Upper lobe of left lung (tissue), 6 donors: Measurements from ENCODE around the gene SH3BP4. TPM values are rescaled to one million over a fixed set of nuclear protein-coding genes. Genes with fewer than 3 reads are reported as not detected.

ENCODE experiments used
- ATAC-seq, 2 donors: fragments of 200-7000 bp; cut with Tn5 transposase; one replicate each; pipeline ENCODE4 v1.9.1; 2022; ENCODE audit warnings: mild to moderate bottlenecking in 2 of 2, moderate library complexity in 2 of 2; ENCODE audit not compliant: low FRiP score in 2 of 2
- DNase-seq, 2 donors: peaks; one replicate each; pipeline ENCODE4 v3.0.0-alpha.2; 2019 to 2020
- H3K27ac ChIP-seq, 4 donors: fragments of 200-600 bp; sonication (generic); one replicate each; pipeline ENCODE4 v1.5.1; 2016 to 2019
- H3K27me3 ChIP-seq, 4 donors: fragments of 200-600 bp; sonication (generic); one replicate each; pipeline ENCODE4 v1.5.1; 2017 to 2019
- H3K36me3 ChIP-seq, 4 donors: fragments of 200-600 bp; sonication (generic); one replicate each; pipeline ENCODE4 v1.5.1; 2016 to 2019
- H3K4me1 ChIP-seq, 4 donors: fragments of 200-600 bp; sonication (generic); one replicate each; pipeline ENCODE4 v1.5.1; 2018 to 2019
- H3K4me3 ChIP-seq, 4 donors: fragments of 200-600 bp; sonication (generic); one replicate each; pipeline ENCODE4 v1.5.1; 2017 to 2019; ENCODE audit warnings: mild to moderate bottlenecking in 2 of 4, moderate library complexity in 1 of 4
- H3K9me3 ChIP-seq, 4 donors: fragments of 200-600 bp; sonication (generic); one replicate each; pipeline ENCODE4 v1.5.1; 2018 to 2019
- CTCF ChIP-seq, 6 experiments: fragments of 450-650 bp in 4 of 6; fragments of 200-600 bp in 2 of 6; sonication (generic) in 2 of 6; IDR thresholded peaks; one replicate each; pipeline ENCODE4 v1.5.1; 2016 to 2019; ENCODE audit warnings: antibody characterized with exemption in 6 of 6
- EP300 ChIP-seq, 4 donors: sonication (generic); formaldehyde crosslinking; IDR thresholded peaks; one replicate each; pipeline ENCODE4 v1.5.1; 2017; ENCODE audit warnings: antibody characterized with exemption in 4 of 4, control low read depth in 2 of 4
- POLR2A ChIP-seq, 4 donors: fragments of 450-650 bp; IDR thresholded peaks; one replicate each; pipeline ENCODE4 v1.5.1; 2016 to 2017; ENCODE audit warnings: antibody characterized with exemption in 4 of 4, mild to moderate bottlenecking in 2 of 4
- POLR2AphosphoS5 ChIP-seq, 2 donors: sonication (generic); formaldehyde crosslinking; IDR thresholded peaks; one replicate each; pipeline ENCODE4 v1.5.1; 2017; ENCODE audit warnings: antibody characterized with exemption in 2 of 2
- WGBS, 2 donors: methylation state at CpG; one replicate each; pipeline ENCODE4 v1.1.5; 2017 to 2018; 5-methylcytosine and 5-hydroxymethylcytosine counted together
- total RNA-seq, 6 donors: library from RNA; depleted of rRNA in 4 of 6; stranded (reverse); fragments of >200 nt in 4 of 6; gene quantifications; one replicate each; pipeline versions ENCODE4 v1.1.0 to v1.2.1, GENCODE V29; 2016 to 2021
- donor health status: DM: no; HTN: no; CAD: no; lungs with moderate emphysema.
- donor health status: DM: no; HTN: yes; CAD: no; lungs with severe emphysema.

The SH3BP4 gene
- total RNA-seq, 6 donors from 2014 or later: 27.3 to 57.3 (median 33.4) TPM

GRCh38 chr2:234955091-234955591 is 3.3 kb downstream of the SH3BP4 start:
- Histone ChIP-seq H3K9me3 (no peaks in the 10 kb centered on the region), H3K27me3 (peaks cover 0 to 3% (median 0%) of the 10 kb centered on the region in 4 donors), H3K4me3 (peak overlapping the region in 2 of 4 donors; percentile 71 to 90), H3K27ac (peak overlapping the region; percentile 59 to 91 (median 87)), H3K4me1 (peaks cover 10 to 60% (median 21%) of the 10 kb centered on the region in 4 donors), H3K36me3 (no peaks in the 10 kb centered on the region)
- DNase-seq (no peak), ATAC-seq (no peak)
- TF ChIP-seq POLR2A (IDR thresholded peaks at IDR 0.05): no peak
- TF ChIP-seq EP300 (IDR thresholded peaks at IDR 0.05): no peak
- TF ChIP-seq CTCF (IDR thresholded peaks at IDR 0.05): no peak
- no peak for TF ChIP-seq POLR2AphosphoS5 (IDR thresholded peaks at IDR 0.05)
- 87 to 93% methylated on average over 15 to 16 of the region's 16 CpGs for WGBS, 2 donors

- no peak for DNase-seq
- Histone ChIP-seq H3K27me3 (peaks cover 0 to 3% (median 0%) of the 10 kb centered on the region in 4 donors), H3K36me3 (no peaks in the 10 kb centered on the region), H3K9me3 (no peaks in the 10 kb centered on the region), H3K4me3 (no peak overlapping the region), H3K4me1 (peaks cover 8 to 64% (median 21%) of the 10 kb centered on the region in 4 donors), H3K27ac (no peak overlapping the region)
- 93 to 95% methylated on average over 10 of the region's 10 CpGs for WGBS, 2 donors
- TF ChIP-seq POLR2AphosphoS5 (IDR thresholded peaks at IDR 0.05) (no peak), POLR2A (IDR thresholded peaks at IDR 0.05) (no peak), EP300 (IDR thresholded peaks at IDR 0.05) (no peak), CTCF (IDR thresholded peaks at IDR 0.05) (no peak)
- ATAC-seq: no peak
Measured at GRCh38 chr2:234955971-234956509, 4.2 kb downstream of the SH3BP4 start.

- H3K9me3 ChIP-seq: no peaks in the 10 kb centered on the region
- peak overlapping the region in 1 of 4 donors; percentile 5 for H3K27ac ChIP-seq
- 65 to 78% methylated on average over 2 to 3 of the region's 3 CpGs for WGBS, 2 donors
- no peaks in the 10 kb centered on the region for H3K36me3 ChIP-seq
- ATAC-seq (no peak), DNase-seq (no peak)
- H3K27me3 ChIP-seq: no peaks in the 10 kb centered on the region
- no peak overlapping the region for H3K4me3 ChIP-seq
- peaks cover 5 to 54% (median 20%) of the 10 kb centered on the region in 4 donors for H3K4me1 ChIP-seq
- TF ChIP-seq POLR2AphosphoS5 (IDR thresholded peaks at IDR 0.05) (no peak), CTCF (IDR thresholded peaks at IDR 0.05) (no peak), EP300 (IDR thresholded peaks at IDR 0.05) (no peak), POLR2A (IDR thresholded peaks at IDR 0.05) (no peak)
Measured at GRCh38 chr2:234957834-234958135, 6.0 kb downstream of the SH3BP4 start.

- Histone ChIP-seq H3K9me3 (no peaks in the 10 kb centered on the region), H3K36me3 (no peaks in the 10 kb centered on the region), H3K27ac (no peak overlapping the region), H3K27me3 (no peaks in the 10 kb centered on the region), H3K4me1 (peaks cover 5 to 49% (median 18%) of the 10 kb centered on the region in 4 donors), H3K4me3 (no peak overlapping the region)
- no peak for DNase-seq
- TF ChIP-seq EP300 (IDR thresholded peaks at IDR 0.05): no peak
- TF ChIP-seq POLR2AphosphoS5 (IDR thresholded peaks at IDR 0.05): no peak
- TF ChIP-seq CTCF (IDR thresholded peaks at IDR 0.05): no peak
- TF ChIP-seq POLR2A (IDR thresholded peaks at IDR 0.05): no peak
- ATAC-seq: no peak
- WGBS, 2 donors: 84 to 89% methylated on average over 5 of the region's 5 CpGs
Measured at GRCh38 chr2:234958311-234958710, 6.5 kb downstream of the SH3BP4 start.
